GM19035 (cell line): Measurements from ENCODE around the gene ANXA7.

Source experiments
- ATAC-seq: cut with Tn5 transposase; IDR thresholded peaks from one replicate; pipeline ENCODE4 v1.9.1; 2021; ENCODE audit not compliant: unreplicated experiment

Gene ANXA7

GRCh38 chr10:73413528-73414229 lies at the start of gene ANXA7:
Gene ANXA7 (minus strand): TSS chr10:73414058. CDS start chr10:73400856, 13,202 bp downstream.
- peak; percentile 88 for ATAC-seq

- ATAC-seq = no peak
Measured at GRCh38 chr10:73460897-73461296, 47.0 kb upstream of the ANXA7 start.

- no peak for ATAC-seq
Measured at GRCh38 chr10:73459683-73460314, 45.9 kb upstream of the ANXA7 start.

- ATAC-seq = no peak
Measured at GRCh38 chr10:73456187-73456890, 42.5 kb upstream of the ANXA7 start.

GRCh38 chr10:73449113-73449512 lies 35.3 kb upstream of the ANXA7 start:
- ATAC-seq = no peak

- no peak for ATAC-seq
Measured at GRCh38 chr10:73448384-73448783, 34.5 kb upstream of the ANXA7 start.

GRCh38 chr10:73446926-73447325 lies 33.1 kb upstream of the ANXA7 start:
- ATAC-seq = no peak

GRCh38 chr10:73444457-73444856 lies 30.6 kb upstream of the ANXA7 start:
- no peak for ATAC-seq

- no peak for ATAC-seq
Measured at GRCh38 chr10:73439605-73440312, 25.9 kb upstream of the ANXA7 start.

GRCh38 chr10:73439055-73439454 lies 25.2 kb upstream of the ANXA7 start:
- ATAC-seq = no peak

GRCh38 chr10:73433538-73433867 lies 19.6 kb upstream of the ANXA7 start, which contains the start of gene MSS51:
Gene MSS51 (minus strand): TSS chr10:73433561. CDS start chr10:73428284, 5,277 bp downstream.
- no peak for ATAC-seq

GRCh38 chr10:73432646-73433537 lies 19.0 kb upstream of the ANXA7 start:
- ATAC-seq = no peak

- no peak for ATAC-seq
Measured at GRCh38 chr10:73426318-73426717, 12.5 kb upstream of the ANXA7 start.

- ATAC-seq = no peak
Measured at GRCh38 chr10:73424478-73424877, 10.6 kb upstream of the ANXA7 start.

- ATAC-seq = no peak
Measured at GRCh38 chr10:73423309-73423708, 9.5 kb upstream of the ANXA7 start.

GRCh38 chr10:73416571-73416970 lies 2.7 kb upstream of the ANXA7 start:
- no peak for ATAC-seq

GRCh38 chr10:73414230-73414945 lies 530 bp upstream of the ANXA7 start:
- peak; percentile 23 for ATAC-seq

- ATAC-seq = peak; percentile 26
Measured at GRCh38 chr10:73413108-73413527, 740 bp downstream of the ANXA7 start.

- no peak for ATAC-seq
Measured at GRCh38 chr10:73410897-73411296, 3.0 kb downstream of the ANXA7 start.
